Frontal cortex (tissue), 4 donors: Measurements from ENCODE around the gene MTMR3. TPM values are rescaled to one million over a fixed set of nuclear protein-coding genes. Genes with fewer than 3 reads are reported as not detected.
"Not testable (repeated sequence)": the region's sequence is repeated elsewhere in the genome, so short reads cannot be mapped to it uniquely, and the experiment has no call there.

ENCODE experiments used
- DNase-seq, 2 donors: peaks; one replicate each; pipeline ENCODE4 v3.0.0; 2012; ENCODE audit warnings: low spot score in 2 of 2
- FAIRE-seq: peaks from 2 replicates; lab custom pipeline; 2012; peaks lifted over from hg19 to GRCh38; lab: Jason Lieb, UNC
- total RNA-seq: library from RNA; depleted of rRNA; stranded (reverse); fragments of >200 nt; gene quantifications from one replicate; pipeline ENCODE4 v1.2.3, GENCODE V29; 2014
- donor health status: control.
- donor health status: control.
- donor health status: control.

The MTMR3 gene
- total RNA-seq, 1 donor from 2014 or later, result 66.0 TPM

DNA sequence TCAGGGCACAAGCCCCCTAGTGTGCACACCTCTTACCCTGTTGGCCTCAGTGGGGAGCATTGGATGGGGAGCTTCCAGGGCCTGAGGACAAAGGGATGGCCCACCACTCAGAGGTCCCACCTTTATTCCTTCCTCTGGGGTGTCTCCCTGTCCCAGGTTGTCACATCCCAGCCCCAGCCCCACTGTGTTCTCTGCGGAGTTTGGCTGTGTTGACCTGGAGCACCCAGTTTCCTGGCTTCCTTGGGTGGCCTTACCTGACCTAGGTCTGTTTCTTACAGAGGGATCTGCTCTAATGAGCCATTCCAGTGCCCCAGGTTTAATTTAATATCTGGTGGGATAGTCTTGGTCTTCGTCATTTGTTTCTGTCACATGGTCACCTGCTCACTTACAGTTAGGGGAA lies 158.5 kb downstream of the MTMR3 start:
- FAIRE-seq (no peak), DNase-seq (no peak)

GRCh38 chr22:30041881-30042280 lies 158.9 kb downstream of the MTMR3 start:
- FAIRE-seq (no peak), DNase-seq (no peak)

DNA sequence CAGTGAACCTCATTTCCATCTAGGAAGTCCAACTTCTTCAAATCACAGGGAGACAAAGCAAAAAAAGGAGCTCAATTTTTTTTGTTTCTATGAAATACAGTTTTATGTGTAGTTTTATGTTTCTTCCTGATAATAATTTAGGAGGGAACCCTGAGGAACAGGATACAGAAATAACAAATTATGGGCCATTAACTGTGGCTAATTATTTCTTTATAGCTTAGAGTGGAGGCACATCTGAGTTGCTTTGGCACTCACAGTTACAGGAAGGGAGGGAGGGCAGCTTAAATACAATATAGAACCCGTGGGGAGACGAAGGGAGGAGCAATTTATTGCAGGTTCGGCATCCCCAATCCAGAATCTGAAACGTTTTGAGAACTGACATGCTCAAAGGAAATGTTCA lies 160.2 kb downstream of the MTMR3 start:
- no peak for FAIRE-seq
- DNase-seq, result no peak

DNA sequence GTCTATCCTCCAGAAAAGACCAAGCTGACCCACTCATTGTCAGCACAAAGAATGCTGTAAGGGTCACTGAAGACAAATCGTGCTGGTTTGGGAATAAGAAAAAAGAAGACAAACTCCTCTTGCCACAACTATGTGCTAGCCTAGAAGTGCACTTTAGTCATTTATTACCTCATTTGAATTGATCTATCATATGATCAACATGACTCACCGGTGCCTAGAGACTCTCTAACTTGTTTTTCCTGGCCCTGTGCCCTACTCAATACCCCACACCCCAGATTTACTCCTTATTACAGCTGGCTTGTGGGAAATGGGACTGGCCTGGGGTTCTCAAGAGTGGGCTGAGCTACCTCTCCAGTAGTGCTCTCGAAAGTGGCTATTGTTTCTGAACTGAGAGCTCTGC lies 161.4 kb downstream of the MTMR3 start:
- FAIRE-seq, result no peak

DNA sequence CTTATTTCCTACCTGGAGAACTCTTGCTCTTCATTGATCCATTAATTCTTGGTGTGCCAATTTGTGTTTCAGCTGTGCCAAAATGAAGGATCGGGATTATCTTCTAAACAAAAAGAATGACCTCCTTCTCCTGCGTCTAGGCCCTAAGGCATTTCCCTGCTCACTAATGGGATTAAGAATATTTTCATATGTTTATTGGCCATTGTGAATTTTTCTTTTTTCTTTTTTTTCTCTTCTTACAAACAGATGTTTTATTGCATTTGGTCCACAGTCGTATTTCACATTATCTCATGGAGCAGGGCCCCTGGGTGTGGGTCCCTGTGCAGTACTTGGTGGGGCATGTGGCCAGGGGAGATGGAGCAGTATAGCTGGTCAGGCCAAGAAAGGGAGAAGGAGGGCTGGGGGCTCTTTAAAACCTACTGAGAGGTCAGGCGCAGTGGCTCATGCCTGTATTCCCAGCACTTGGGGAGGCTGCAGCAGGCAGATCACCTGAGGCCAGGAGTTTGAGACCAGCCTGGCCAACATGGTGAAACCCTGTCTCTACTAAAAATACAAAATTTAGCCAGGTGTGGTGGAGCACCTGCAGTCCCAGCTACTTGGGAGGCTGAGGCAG lies 162.0 kb downstream of the MTMR3 start:
- FAIRE-seq, result no peak

More for the DNA sequence above, 161.4 kb downstream of the MTMR3 start:
- no peak for DNase-seq

GRCh38 chr22:30045494-30045887 lies 162.5 kb downstream of the MTMR3 start:
- DNase-seq (no peak), FAIRE-seq (no peak)

More for the DNA sequence above, 162.0 kb downstream of the MTMR3 start:
- DNase-seq, result no peak

DNA sequence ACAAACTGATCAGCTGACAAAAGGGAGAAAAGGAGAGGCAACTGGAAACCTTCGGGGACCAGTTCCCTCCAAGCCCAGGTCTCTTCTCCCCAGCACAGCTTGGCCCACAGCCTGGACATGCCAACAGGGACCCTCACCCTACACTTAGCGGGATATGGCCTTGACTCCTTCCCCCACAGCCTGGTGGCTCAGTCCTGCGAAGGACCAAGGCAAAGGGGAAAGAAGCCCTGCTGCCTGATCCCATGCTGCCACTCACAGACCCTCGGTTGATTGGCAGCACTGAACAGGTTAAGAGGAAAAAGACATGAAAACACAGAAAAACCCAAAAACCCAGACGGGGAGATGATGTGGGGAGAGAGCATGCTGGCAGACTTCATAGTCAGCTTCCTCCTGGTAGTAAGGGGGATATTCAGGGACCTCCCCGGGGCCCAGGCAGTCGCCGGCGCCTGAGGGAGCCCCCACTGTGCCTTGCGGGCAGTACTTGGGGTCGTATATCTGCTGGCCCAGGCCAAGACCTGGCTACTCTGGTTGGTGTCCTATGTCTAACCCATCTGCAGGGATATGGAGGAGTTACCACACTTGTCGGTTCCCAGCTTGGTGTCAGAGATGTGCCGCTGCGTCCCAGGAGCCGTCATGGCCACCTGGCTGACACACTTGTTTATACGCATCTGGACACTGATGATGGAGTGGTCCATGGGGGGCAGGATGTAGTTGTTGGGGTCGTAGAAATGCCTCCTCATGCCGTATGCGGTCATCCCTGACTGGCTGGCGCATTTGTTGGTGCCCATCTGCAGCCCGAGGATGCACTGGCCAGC lies 163.1 kb downstream of the MTMR3 start:
- DNase-seq (no peak), FAIRE-seq (no peak)

DNA sequence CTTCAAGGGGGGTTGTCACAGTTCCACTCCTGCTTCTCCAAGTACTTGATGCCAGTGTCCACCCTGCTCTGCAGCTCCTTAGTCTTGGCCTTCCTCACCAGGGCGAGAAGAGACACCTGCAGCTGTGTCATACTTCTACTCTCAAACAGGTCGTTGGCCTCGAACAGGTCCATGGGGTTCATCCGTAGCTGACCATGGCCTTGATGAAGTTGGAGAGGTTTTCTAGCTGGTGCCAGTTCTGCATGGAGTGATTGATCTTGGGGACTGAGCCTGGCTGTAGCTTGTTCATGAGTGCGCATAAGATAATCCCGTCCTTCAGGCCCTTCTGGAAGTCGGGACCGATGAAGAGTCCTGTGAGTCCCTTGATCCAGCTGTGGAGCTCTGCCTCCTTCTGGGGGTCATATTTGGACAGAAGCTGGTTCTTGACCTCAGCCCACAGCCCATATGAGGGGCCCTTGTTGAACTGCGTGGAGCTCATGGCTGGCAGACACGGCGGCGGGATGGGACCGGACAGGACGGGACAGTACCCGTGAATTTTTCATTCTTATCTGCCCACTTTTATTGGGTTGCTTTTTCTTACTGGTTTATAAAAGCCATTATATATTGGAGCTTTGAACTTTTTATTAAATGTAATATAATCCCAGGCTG lies 163.9 kb downstream of the MTMR3 start:
- FAIRE-seq, result no peak
- DNase-seq, result no peak

DNA sequence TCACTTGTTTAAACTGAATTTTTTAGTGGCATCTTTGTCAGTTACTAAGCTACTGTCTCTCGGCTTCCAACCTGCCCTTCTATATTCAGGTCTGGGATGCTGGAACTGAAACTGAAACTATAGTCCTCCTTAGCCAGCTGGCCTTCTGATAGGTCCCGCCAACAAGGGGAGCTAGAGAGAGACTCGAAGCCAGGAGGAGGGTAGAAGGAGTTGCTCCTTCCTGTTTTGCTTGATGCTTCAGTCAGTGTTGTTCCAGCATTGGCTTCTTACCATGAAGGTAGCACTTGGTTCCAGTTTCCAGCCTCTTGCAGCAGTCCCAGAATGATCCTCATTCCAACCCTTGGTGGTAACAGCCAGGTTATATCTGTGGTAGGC lies 164.4 kb downstream of the MTMR3 start:
- DNase-seq, result no peak
- no peak for FAIRE-seq

GRCh38 chr22:30048681-30049080 lies 165.7 kb downstream of the MTMR3 start:
- FAIRE-seq, result no peak
- no peak for DNase-seq

DNA sequence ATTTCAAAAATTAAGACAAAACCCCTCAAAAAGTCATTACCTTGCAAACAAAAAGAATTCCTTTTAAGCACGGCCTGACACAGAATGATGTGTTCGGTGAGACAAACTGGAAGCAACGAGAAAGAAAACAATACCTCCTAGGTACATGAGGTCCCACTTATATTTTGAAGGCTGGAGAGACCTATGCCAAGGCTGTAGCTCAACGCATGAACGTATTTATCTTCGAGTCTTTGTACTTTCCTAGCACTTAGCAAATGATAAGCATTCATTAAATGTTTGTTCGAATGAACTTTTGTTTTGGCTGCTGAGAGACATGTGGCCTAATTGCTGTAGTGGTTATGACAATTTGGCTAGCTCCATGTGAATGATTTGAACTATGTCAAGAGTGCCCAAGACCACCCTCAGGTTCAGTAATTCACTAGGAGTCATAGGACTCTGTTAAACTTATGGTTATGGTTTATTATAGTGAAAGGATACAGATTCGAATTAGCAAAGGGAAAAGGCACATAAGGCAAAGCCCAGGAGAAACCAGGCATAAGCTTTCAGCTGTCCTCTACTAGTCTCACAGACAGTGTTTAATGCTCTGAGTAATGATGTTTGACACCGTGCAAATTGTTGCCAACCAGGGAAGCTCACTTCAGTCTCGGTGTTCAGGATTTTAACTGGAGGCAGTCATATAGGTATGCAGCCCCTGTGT lies 171.2 kb downstream of the MTMR3 start:
- no peak for FAIRE-seq

DNA sequence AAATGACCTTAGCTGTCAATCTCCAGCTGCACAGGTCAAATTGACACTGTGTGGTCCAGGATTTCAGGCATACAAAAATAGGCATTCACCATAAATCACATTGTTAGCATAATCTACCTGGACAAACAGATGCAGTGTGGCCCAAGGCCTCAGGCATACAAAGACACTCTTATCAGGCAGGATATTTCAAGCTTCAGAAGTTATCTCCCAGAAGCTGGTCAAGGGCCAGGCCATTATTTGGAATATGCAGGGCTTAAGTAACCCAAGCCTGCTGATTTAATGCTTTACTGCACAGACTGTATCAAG lies 171.7 kb downstream of the MTMR3 start:
- DNase-seq (no peak), FAIRE-seq (no peak)

More for the DNA sequence above, 171.2 kb downstream of the MTMR3 start:
- no peak for DNase-seq

DNA sequence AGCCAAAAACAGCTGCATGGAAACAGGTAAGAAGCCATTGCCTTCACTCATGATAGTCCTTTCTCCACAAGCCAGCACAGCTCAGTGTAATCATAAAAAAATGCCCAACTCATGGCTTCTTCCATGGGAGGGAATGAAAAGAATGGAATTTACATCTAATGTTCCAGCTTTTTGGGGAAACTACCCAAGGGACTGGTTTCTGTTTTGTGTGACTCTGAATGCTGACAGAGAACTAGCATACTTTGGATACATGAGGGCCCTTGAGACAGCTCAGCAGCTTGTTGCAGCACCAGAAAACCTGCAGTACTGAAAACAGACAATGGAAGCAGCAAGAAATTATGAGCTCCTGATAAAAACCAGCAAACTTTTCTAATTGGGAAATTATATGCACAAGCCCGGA lies 173.0 kb downstream of the MTMR3 start:
- DNase-seq (no peak), FAIRE-seq (no peak)

DNA sequence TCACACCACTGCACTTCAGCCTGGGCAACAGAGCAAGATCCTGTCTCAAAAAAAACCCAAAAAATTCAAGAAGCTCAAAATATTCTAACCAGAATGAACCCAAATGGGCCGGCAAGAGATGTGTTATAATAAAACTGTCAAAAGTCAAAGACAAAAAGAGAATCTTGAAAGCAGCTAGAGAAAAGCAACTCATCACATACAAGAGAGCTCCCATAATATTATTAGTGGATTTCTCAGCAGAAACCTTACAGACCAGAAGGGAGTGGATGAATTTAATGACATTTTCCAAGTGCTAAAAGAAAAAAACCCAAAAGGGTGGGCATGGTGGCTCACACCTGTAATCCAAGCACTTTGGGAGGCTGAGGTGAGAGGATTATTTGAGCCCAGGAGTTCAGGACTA lies 174.4 kb downstream of the MTMR3 start:
- DNase-seq (no peak), FAIRE-seq (no peak)

DNA sequence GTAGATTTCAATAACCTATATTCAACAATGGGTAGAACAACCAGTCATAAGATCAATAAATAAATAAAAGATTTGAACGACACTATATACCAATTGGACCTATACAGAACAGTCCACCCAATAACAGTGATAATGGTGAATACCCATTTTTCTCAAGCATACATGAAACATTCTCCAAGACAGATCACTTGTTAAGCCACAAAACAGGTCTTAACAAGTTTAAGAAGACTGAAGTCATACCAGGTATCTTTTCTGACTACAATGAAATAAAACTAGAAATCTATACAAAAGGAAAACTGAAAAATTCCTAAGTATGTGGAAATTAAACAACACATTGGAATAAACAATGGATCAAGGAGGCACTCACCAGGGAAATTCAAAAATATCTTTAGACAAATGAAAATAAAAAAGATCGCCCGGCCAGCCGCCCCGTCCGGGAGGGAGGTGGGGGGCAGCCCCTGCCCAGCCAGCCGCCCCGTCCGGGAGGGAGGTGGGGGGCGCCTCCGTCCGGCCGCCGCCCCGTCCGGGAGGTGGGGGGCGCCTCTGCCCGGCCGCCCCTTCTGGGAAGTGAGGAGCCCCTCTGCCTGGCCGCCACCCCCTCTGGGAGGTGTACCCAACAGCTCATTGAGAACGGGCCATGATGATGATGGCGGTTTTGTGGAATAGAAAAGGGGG lies 176.5 kb downstream of the MTMR3 start:
- DNase-seq, FAIRE-seq: not testable (repeated sequence)

DNA sequence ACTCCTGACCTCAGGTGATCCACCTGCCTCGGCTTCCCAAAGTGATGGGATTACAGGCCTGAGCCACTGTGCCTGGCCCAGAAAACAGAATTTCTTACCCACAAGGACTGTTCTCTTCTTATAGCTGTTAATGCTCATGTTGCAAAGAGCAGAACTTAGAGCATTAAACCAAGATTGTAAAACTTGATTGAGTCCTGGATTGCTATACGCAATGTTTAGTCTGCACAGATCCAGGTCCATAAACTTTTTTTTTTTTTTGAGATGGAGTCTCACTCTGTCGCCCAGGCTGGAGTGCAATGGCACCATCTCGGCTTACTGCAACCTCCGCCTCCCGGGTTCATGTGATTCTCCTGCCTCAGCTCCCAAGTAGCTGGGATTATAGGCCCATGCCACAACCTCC lies 178.1 kb downstream of the MTMR3 start:
- FAIRE-seq, DNase-seq: not testable (repeated sequence)

DNA sequence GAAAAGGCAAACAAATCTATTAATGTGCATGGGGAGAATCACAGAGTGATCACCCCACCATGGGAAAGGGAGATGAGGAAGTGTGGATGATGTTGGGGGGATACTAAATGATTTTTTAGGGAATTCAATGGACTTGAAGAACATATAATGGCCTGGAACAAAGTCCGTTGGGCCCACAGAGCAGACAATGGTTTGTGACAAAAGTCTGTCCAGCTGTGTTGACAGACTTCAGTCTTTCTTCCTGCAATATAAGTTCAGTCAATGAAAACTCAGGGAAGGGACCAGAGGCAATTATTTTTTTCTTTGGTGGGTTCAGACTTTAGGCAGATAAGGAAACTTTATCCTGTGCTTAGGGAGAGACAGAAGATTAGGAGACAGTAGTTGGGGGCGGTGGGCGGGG lies 179.3 kb downstream of the MTMR3 start:
- FAIRE-seq (no peak), DNase-seq (no peak)

GRCh38 chr22:30062950-30063349 lies 180.0 kb downstream of the MTMR3 start:
- FAIRE-seq, result no peak

DNA sequence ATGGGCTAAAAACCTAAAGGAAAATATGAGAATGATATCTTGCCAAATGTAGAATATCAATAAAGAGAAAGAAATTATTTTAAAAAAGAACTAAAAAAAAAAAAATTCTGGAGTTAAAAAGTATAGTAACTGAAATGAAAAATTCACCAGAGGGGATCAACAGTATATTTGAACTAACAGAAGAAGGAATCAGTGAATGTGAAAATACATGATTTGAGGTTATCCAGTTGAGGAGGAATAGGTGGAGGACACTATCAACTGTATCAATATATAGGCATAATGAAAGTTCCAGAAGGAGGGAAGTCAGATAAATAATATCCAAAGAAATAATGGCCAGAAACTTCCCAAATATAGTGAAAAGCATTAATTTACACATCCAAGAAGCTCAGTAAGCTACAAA lies 181.2 kb downstream of the MTMR3 start:
- no peak for FAIRE-seq
- DNase-seq, result no peak

More at GRCh38 chr22:30062950-30063349, 180.0 kb downstream of the MTMR3 start:
- no peak for DNase-seq

- FAIRE-seq (no peak), DNase-seq (no peak)
These were observed 190.8 kb downstream of the MTMR3 start for GRCh38 chr22:30073743-30074142.
